SW480 (cell line): ENCODE data around the gene GNAO1.

Source experiments
- DNase-seq: peaks from one replicate; pipeline ENCODE4 v3.0.0-alpha.2; 2016; ENCODE audit warnings: low spot score

Gene GNAO1

GRCh38 chr16:56289862-56290261, 98.6 kb downstream of the GNAO1 start:
- no peak for DNase-seq

- DNase-seq, result no peak
Measured at GRCh38 chr16:56294014-56294413, 102.7 kb downstream of the GNAO1 start.

GRCh38 chr16:56294579-56294978, 103.3 kb downstream of the GNAO1 start:
- DNase-seq, result peak; percentile 13

- no peak for DNase-seq
Measured at GRCh38 chr16:56295059-56295665, 103.9 kb downstream of the GNAO1 start.

GRCh38 chr16:56295739-56296527, 104.6 kb downstream of the GNAO1 start:
- no peak for DNase-seq

- no peak for DNase-seq
Measured at GRCh38 chr16:56297684-56298083, 106.4 kb downstream of the GNAO1 start.

GRCh38 chr16:56298116-56298515, 106.8 kb downstream of the GNAO1 start:
- DNase-seq, result no peak

GRCh38 chr16:56298948-56299596, 107.8 kb downstream of the GNAO1 start:
- no peak for DNase-seq

- no peak for DNase-seq
Measured at GRCh38 chr16:56300242-56300623, 108.9 kb downstream of the GNAO1 start.

- DNase-seq, result no peak
Measured at GRCh38 chr16:56300891-56301850, 109.9 kb downstream of the GNAO1 start.

GRCh38 chr16:56302506-56302905, 111.2 kb downstream of the GNAO1 start:
- no peak for DNase-seq

GRCh38 chr16:56303066-56303715, 111.9 kb downstream of the GNAO1 start:
- DNase-seq, result no peak

GRCh38 chr16:56303880-56304279, 112.6 kb downstream of the GNAO1 start:
- DNase-seq, result no peak

- no peak for DNase-seq
Measured at GRCh38 chr16:56305956-56306565, 114.8 kb downstream of the GNAO1 start.

- DNase-seq, result no peak
Measured at GRCh38 chr16:56306690-56307533, 115.6 kb downstream of the GNAO1 start.

GRCh38 chr16:56307534-56307873, 116.2 kb downstream of the GNAO1 start:
- DNase-seq, result no peak

GRCh38 chr16:56309008-56309407, 117.7 kb downstream of the GNAO1 start:
- DNase-seq, result no peak

- no peak for DNase-seq
Measured at GRCh38 chr16:56310690-56311089, 119.4 kb downstream of the GNAO1 start.

- DNase-seq, result no peak
Measured at GRCh38 chr16:56311208-56312027, 120.1 kb downstream of the GNAO1 start.

- no peak for DNase-seq
Measured at GRCh38 chr16:56312028-56312300, 120.7 kb downstream of the GNAO1 start.
